Dermis microvascular lymphatic vessel endothelial cell (primary cell): ENCODE measurements around the gene QRSL1. TPM values are rescaled to one million over a fixed set of nuclear protein-coding genes. Genes with fewer than 3 reads are reported as not detected.

Source experiments
- total RNA-seq: library from RNA; depleted of rRNA; stranded (reverse); fragments of >200 nt; gene quantifications from 2 replicates; pipeline ENCODE4 v1.2.1, GENCODE V29; 2014

QRSL1 gene
- total RNA-seq, 1 donor from 2014 or later: 8.2 TPM

Other genes starting within 250 kb of the QRSL1 start
- gene RTN4IP1, start 80 bp upstream of the QRSL1 start, total RNA-seq: 2.5 and 3.6 TPM in 2 replicates